GM21390 (cell line): ENCODE measurements around the gene ACLY.
"Not testable (repeated sequence)": the region's sequence is repeated elsewhere in the genome, so short reads cannot be mapped to it uniquely, and the experiment has no call there.

ENCODE experiments used
- ATAC-seq: cut with Tn5 transposase; IDR thresholded peaks from one replicate; pipeline ENCODE4 v1.9.1; 2021; ENCODE audit not compliant: unreplicated experiment

Gene ACLY

GRCh38 chr17:41939693-41940090, 20.9 kb upstream of the ACLY start:
- no peak for ATAC-seq

GRCh38 chr17:41939044-41939692, 20.4 kb upstream of the ACLY start:
- ATAC-seq: no peak

- ATAC-seq: no peak
Measured at GRCh38 chr17:41937970-41938954, 19.5 kb upstream of the ACLY start.

- no peak for ATAC-seq
Measured at GRCh38 chr17:41935641-41936040, 16.9 kb upstream of the ACLY start.

- ATAC-seq: no peak
Measured at GRCh38 chr17:41932816-41933389, 14.2 kb upstream of the ACLY start.

- not testable (repeated sequence) for ATAC-seq
Measured at GRCh38 chr17:41931715-41932114, 13.0 kb upstream of the ACLY start.

- ATAC-seq: peak; percentile 21
Measured at GRCh38 chr17:41930833-41931156, 12.0 kb upstream of the ACLY start.

GRCh38 chr17:41930009-41930832, 11.5 kb upstream of the ACLY start, which contains the start of gene ODAD4:
TSS of gene ODAD4 (plus strand) at chr17:41930617. CDS start at chr17:41930724, 107 bp downstream.
- peak; percentile 93 for ATAC-seq

GRCh38 chr17:41928693-41929251, 10.0 kb upstream of the ACLY start:
- no peak for ATAC-seq

GRCh38 chr17:41925991-41926590, 7.3 kb upstream of the ACLY start:
- ATAC-seq: no peak

GRCh38 chr17:41920580-41920955, 1.8 kb upstream of the ACLY start:
- no peak for ATAC-seq

- ATAC-seq: no peak
Measured at GRCh38 chr17:41919840-41920579, 1.3 kb upstream of the ACLY start.

- no peak for ATAC-seq
Measured at GRCh38 chr17:41919165-41919817, 540 bp upstream of the ACLY start.

- ATAC-seq: no peak
Measured at GRCh38 chr17:41917679-41918313, 955 bp downstream of the ACLY start.

GRCh38 chr17:41917192-41917591, 1.6 kb downstream of the ACLY start:
- no peak for ATAC-seq

GRCh38 chr17:41915566-41915965, 3.2 kb downstream of the ACLY start:
- no peak for ATAC-seq

GRCh38 chr17:41915020-41915419, 3.7 kb downstream of the ACLY start:
- no peak for ATAC-seq

- ATAC-seq: no peak
Measured at GRCh38 chr17:41914358-41914766, 4.4 kb downstream of the ACLY start.

- ATAC-seq: no peak
Measured at GRCh38 chr17:41913798-41914197, 5.0 kb downstream of the ACLY start.
